Neuronal stem cell (in vitro differentiated cells): ENCODE data around the gene UBXN7. TPM values are rescaled to one million over a fixed set of nuclear protein-coding genes. Genes with fewer than 3 reads are reported as not detected.

Experiments used
- DNase-seq: peaks from one replicate; pipeline ENCODE4 v3.0.0-alpha.2; 2013; ENCODE audit warnings: low spot score
- H2AFZ ChIP-seq: one replicate; pipeline ENCODE4 v1.6.1; 2013; ENCODE audit warnings: mild to moderate bottlenecking, low read length, inconsistent platforms
- H2AK5ac ChIP-seq: 2 replicates; pipeline ENCODE4 v1.6.1; 2013; ENCODE audit warnings: low read depth, mild to moderate bottlenecking, inconsistent platforms, low read length, moderate library complexity, mixed read lengths
- H2BK120ac ChIP-seq: 2 replicates; pipeline ENCODE4 v1.6.1; 2013; ENCODE audit warnings: low read depth, mild to moderate bottlenecking, inconsistent platforms, low read length, moderate library complexity, mixed read lengths
- H2BK12ac ChIP-seq: one replicate; pipeline ENCODE4 v1.6.1; 2013; ENCODE audit warnings: low read length, inconsistent platforms
- H2BK15ac ChIP-seq: 2 replicates; pipeline ENCODE4 v1.6.1; 2013; ENCODE audit warnings: mild to moderate bottlenecking, low read length, inconsistent platforms, mixed read lengths
- H2BK5ac ChIP-seq: one replicate; pipeline ENCODE4 v1.6.1; 2013; ENCODE audit warnings: inconsistent platforms, mild to moderate bottlenecking, low read length, moderate library complexity
- H3K14ac ChIP-seq: one replicate; pipeline ENCODE4 v1.6.1; 2013; ENCODE audit warnings: low read length, inconsistent platforms
- H3K18ac ChIP-seq: 2 replicates; pipeline ENCODE4 v1.6.1; 2013; ENCODE audit warnings: low read length, inconsistent platforms
- H3K23ac ChIP-seq: 2 replicates; pipeline ENCODE4 v1.6.1; 2013; ENCODE audit warnings: low read depth, mild to moderate bottlenecking, mixed read lengths, low read length, inconsistent platforms; ENCODE audit not compliant: poor library complexity
- H3K27ac ChIP-seq: replicated peaks from 3 replicates; pipeline ENCODE4 v1.5.1; 2013; ENCODE audit warnings: low read length, inconsistent platforms
- H3K27me3 ChIP-seq, 3 experiments: 2 replicates each; pipeline ENCODE4 v1.6.1; 2013; ENCODE audit warnings: low read length in 3 of 3, mild to moderate bottlenecking in 2 of 3, inconsistent platforms in 1 of 3, low read depth in 1 of 3, mixed read lengths in 1 of 3, moderate library complexity in 1 of 3; ENCODE audit not compliant: control insufficient read depth in 3 of 3, insufficient read depth in 3 of 3
- H3K36me3 ChIP-seq, 2 donors: replicated peaks in 1 of 2; 2 replicates each; pipeline ENCODE4 v1.6.1; 2013; ENCODE audit warnings: low read length in 2 of 2; ENCODE audit not compliant: control insufficient read depth in 2 of 2, insufficient read depth in 2 of 2
- H3K4ac ChIP-seq: 2 replicates; pipeline ENCODE4 v1.6.1; 2013; ENCODE audit warnings: inconsistent platforms, mild to moderate bottlenecking, low read length, moderate library complexity
- H3K4me1 ChIP-seq, 2 donors: 1 replicate in 1 of 2; 2 replicates in 1 of 2; pipeline ENCODE4 v1.6.1; 2013; ENCODE audit warnings: low read length in 2 of 2, low read depth in 1 of 2; ENCODE audit not compliant: control insufficient read depth in 2 of 2, insufficient read depth in 1 of 2
- H3K4me2 ChIP-seq: one replicate; pipeline ENCODE4 v1.6.1; 2013; ENCODE audit warnings: mild to moderate bottlenecking, low read length, inconsistent platforms; ENCODE audit not compliant: insufficient read depth, poor library complexity, severe bottlenecking
- H3K4me3 ChIP-seq, 2 donors: 2 replicates each; pipeline ENCODE4 v1.5.1; 2013; ENCODE audit warnings: low read length in 2 of 2, mild to moderate bottlenecking in 2 of 2, inconsistent platforms in 1 of 2, moderate library complexity in 1 of 2
- H3K79me1 ChIP-seq: one replicate; pipeline ENCODE4 v1.6.1; 2013; ENCODE audit warnings: low read depth, mild to moderate bottlenecking, inconsistent platforms, low read length, moderate library complexity
- H3K9ac ChIP-seq: one replicate; pipeline ENCODE4 v1.6.1; 2013; ENCODE audit warnings: mild to moderate bottlenecking, low read depth, low read length, inconsistent platforms; ENCODE audit not compliant: poor library complexity
- H3K9me3 ChIP-seq, 2 donors: replicated peaks in 1 of 2; 2 replicates each; pipeline versions ENCODE3 to v1.6.1; 2013; ENCODE audit warnings: low read length in 2 of 2, mild to moderate bottlenecking in 2 of 2, inconsistent platforms in 1 of 2, low read depth in 1 of 2, mixed read lengths in 1 of 2, moderate library complexity in 1 of 2; ENCODE audit not compliant: control insufficient read depth in 2 of 2, insufficient read depth in 1 of 2
- H4K8ac ChIP-seq: one replicate; pipeline ENCODE4 v1.6.1; 2013; ENCODE audit warnings: low read depth, mild to moderate bottlenecking, inconsistent platforms, low read length, moderate library complexity
- H4K91ac ChIP-seq: one replicate; pipeline ENCODE4 v1.6.1; 2013; ENCODE audit warnings: low read length, low read depth, mild to moderate bottlenecking, inconsistent platforms; ENCODE audit not compliant: poor library complexity
- WGBS, 2 donors: extraction: QIAGEN DNeasy Blood & Tissue Kit; methylation state at CpG; one replicate each; pipeline ENCODE4 v1.1.7; 2013; ENCODE audit warnings: missing lambda C conversion rate in 2 of 2, mixed read lengths in 1 of 2; ENCODE audit not compliant: insufficient read length in 2 of 2, insufficient replicate concordance in 1 of 2; ENCODE audit errors: extremely low coverage in 2 of 2; 5-methylcytosine and 5-hydroxymethylcytosine counted together
- small RNA-seq: library from polyadenylated mRNA; stranded (forward); fragments of <200 nt; extraction: miRNeasy Mini kit (QIAGEN cat#:217004); gene quantifications from one replicate; pipeline ENCODE3, GENCODE V24; 2013; ENCODE audit not compliant: insufficient read depth

The UBXN7 gene

DNA sequence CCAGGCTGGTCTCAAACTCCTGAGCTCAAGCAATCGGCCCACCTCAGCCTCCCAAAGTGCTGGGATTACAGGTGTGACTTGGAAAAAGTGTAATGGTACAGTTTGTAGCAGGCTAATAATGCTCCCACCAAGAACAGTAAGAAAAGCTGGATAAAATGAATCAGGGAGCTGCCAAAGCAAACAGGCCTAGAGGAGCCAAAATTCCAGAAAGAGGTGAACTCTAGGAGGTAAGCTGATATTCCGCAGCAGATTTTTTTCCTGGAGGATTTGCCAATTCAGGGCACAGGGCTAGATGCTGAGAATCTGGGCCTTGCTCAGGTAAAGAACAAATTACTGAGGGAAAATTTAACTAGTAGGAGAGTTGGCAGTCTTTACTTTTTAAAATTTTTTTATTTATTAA, 133.7 kb downstream of the UBXN7 start:
- Histone ChIP-seq H3K9me3 (no peaks in the 10 kb centered on the region), H2AFZ (no peak overlapping the region), H3K79me1 (no peaks in the 10 kb centered on the region), H4K91ac (no peak overlapping the region), H3K23ac (no peak overlapping the region), H2BK12ac (no peak overlapping the region), H3K27ac (no peak overlapping the region), H3K18ac (no peak overlapping the region), H3K27me3 (no peaks in the 10 kb centered on the region), H4K8ac (no peak overlapping the region), H3K4me3 (no peak overlapping the region), H3K4ac (no peak overlapping the region), H3K14ac (no peak overlapping the region), H2BK120ac (no peak overlapping the region), H3K36me3 (peaks cover 13 to 66% of the 10 kb centered on the region in 2 donors), H2AK5ac (no peak overlapping the region), H2BK5ac (no peak overlapping the region), H3K4me1 (no peaks in the 10 kb centered on the region), H2BK15ac (no peak overlapping the region), H3K4me2 (no peak overlapping the region), H3K9ac (no peak overlapping the region)
- no peak for DNase-seq
- WGBS, 2 donors = no CpG with 5 or more reads among the region's 2 CpGs

Small RNAs within 50 kb of the gene (small RNA-seq; reads per million reads assigned to genes)
- gene AC069257.2 = not detected
- not detected for gene AC083822.1
- gene AC117490.1 = not detected
- not detected for gene RN7SL434P
- not detected for gene RN7SL738P
- not detected for gene RNU6-1279P
- not detected for gene RNU6-910P
